GM18873 (cell line): ENCODE data around the gene ZFPM1.
"Not testable (repeated sequence)": the region's sequence is repeated elsewhere in the genome, so short reads cannot be mapped to it uniquely, and the experiment has no call there.

Experiments used
- ATAC-seq: cut with Tn5 transposase; IDR thresholded peaks from one replicate; pipeline ENCODE4 v1.9.1; 2021; ENCODE audit warnings: mild to moderate bottlenecking, moderate library complexity, moderate number of reproducible peaks; ENCODE audit not compliant: unreplicated experiment, low FRiP score

Gene ZFPM1

GRCh38 chr16:88464447-88465318 is 11.6 kb downstream of the ZFPM1 start:
- no peak for ATAC-seq

- no peak for ATAC-seq
These were observed 12.4 kb downstream of the ZFPM1 start for GRCh38 chr16:88465387-88465983.

DNA sequence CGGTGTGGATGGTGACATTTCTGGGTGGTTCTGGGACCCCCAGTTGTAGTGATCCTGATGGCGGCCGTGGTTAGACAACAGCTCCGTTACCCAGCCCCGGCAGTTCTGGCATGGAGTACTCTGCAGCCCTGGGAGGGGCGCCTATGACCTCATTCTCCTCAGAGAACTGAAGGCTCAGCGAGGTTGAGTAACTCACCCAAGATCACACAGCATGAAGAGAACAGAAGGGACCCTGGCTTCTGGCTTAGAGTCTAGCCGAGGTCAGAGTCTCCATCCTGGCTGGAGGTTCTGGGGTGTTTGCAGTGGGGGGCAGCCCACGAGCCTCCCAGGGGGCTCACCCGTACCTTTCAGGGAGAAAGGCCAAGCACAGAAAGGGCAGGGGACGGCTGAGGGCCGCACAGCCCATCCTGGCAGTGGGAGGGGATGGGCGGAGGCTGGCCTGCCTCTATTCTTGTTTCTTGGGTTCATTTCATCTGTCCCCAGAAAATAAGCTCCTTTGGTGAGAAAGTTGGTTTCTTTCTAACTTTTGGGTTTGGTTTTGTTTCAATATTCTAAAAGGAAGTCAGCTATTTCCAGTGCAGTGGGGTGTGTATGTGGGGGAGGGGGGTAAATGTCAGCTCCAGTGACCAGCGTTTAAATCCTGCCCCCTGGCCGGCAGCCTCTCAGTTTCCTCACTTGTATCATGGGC is 13.2 kb downstream of the ZFPM1 start:
- no peak for ATAC-seq

DNA sequence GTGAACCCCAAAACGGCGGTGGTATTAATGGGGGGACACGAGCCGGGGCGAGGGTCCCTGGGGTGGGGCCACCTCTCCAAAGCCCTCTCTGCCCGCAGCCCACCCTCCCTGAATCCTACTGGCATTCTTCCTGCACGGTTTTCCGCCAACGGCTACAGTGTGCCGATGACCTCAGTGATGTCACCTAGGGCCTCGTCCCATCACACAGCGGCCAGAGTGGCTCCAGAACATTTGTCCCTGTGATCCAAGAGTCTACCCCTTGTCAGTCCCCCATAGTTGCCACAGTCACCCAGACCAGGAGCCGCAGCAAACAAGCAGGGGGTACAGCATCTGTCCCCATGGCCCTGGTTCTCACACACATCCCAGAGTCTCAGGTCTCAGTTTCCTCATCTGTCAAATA is 13.9 kb downstream of the ZFPM1 start:
- ATAC-seq = no peak

DNA sequence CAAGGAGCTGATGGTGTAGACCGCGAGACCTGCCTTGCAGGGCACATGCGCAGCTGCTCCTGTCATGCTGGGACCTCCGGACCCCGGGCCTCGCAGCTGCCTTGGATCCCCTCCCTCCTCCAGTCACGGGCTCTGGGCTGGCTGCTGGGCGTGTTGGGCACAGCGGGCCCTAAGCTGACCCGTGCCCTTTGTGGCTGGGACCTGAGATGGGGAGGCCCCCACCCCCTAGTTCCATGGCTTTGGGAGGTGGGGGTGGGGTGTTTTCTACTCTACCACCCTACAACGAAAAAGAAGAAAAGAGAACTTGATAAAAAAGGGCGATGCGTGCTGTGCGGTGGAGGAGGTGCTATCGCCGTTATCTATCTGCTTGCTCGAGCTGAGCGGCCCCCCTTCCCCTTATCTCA is 14.5 kb downstream of the ZFPM1 start:
- ATAC-seq = no peak

GRCh38 chr16:88468275-88469129 is 15.4 kb downstream of the ZFPM1 start:
- no peak for ATAC-seq

- ATAC-seq = no peak
These were observed 16.7 kb downstream of the ZFPM1 start for GRCh38 chr16:88469615-88470395.

GRCh38 chr16:88470396-88470680 is 17.3 kb downstream of the ZFPM1 start:
- ATAC-seq = not testable (repeated sequence)

GRCh38 chr16:88470696-88471095 is 17.6 kb downstream of the ZFPM1 start:
- ATAC-seq = not testable (repeated sequence)

GRCh38 chr16:88471115-88471514 is 18.0 kb downstream of the ZFPM1 start:
- no peak for ATAC-seq

DNA sequence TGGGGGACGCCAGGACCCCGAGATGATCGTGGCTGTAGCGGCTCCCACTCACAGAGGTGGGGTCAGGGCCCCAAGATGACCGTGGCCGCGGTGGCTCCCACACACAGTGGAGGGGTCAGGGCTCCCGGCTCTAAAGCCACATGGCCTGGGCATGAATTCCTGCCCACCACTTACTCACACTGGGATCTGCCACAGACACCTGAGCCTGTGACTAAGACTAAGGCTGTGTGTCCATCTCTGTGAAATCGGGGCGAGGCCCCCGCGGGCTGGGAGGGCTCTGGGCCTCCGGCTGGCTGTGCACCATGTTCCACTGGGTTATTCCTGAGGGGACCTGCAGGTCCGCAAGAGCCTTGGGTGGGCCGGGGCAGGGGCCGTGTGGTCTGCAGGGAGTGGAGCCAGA is 18.5 kb downstream of the ZFPM1 start:
- no peak for ATAC-seq

DNA sequence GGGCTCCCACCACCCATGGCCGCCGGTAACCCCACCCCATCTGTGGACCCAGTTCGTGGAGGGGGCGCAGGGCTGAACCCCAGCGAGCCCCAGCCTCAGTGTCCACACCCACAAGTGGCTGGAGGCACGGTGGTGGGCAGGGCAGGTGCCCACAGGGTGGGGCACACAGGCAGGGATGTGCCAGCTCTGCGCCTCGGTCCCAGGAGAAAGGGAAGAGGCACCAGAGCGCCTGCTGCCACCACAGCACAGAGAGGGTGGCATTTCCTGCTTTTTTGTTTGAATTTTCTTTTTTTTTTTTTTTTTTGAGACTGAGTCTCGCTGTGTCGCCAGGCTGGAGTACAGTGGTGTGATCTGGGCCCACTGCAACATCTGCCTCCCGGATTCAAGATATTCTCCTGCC is 19.0 kb downstream of the ZFPM1 start:
- no peak for ATAC-seq

DNA sequence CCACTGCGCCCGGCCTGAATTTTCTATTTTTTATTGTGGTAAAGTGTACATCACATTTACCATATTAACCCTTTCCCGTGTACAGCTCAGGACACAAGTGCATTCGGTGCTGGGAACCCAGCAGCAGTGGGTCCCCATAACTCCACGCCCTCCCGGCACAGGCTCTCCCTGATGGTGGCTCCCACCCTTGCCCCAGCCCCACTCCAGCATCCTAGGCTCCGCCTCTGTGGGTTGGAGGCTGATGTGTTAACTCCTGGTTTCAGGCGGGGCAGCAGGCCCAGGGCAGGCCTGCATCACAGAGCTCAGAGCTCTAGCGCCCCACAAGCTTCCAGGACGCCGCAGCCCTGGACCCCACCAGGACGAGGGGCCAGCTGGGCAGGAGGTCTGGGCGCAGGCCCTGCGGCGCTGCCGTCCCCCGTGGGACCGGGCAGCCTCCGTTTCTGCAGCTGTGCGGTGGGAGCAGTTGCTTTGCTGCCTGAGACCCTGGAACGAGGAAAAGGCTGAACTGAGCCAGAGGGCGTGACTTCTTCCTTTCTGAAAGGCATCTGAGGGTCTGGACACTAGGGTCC is 19.6 kb downstream of the ZFPM1 start:
- ATAC-seq = no peak

DNA sequence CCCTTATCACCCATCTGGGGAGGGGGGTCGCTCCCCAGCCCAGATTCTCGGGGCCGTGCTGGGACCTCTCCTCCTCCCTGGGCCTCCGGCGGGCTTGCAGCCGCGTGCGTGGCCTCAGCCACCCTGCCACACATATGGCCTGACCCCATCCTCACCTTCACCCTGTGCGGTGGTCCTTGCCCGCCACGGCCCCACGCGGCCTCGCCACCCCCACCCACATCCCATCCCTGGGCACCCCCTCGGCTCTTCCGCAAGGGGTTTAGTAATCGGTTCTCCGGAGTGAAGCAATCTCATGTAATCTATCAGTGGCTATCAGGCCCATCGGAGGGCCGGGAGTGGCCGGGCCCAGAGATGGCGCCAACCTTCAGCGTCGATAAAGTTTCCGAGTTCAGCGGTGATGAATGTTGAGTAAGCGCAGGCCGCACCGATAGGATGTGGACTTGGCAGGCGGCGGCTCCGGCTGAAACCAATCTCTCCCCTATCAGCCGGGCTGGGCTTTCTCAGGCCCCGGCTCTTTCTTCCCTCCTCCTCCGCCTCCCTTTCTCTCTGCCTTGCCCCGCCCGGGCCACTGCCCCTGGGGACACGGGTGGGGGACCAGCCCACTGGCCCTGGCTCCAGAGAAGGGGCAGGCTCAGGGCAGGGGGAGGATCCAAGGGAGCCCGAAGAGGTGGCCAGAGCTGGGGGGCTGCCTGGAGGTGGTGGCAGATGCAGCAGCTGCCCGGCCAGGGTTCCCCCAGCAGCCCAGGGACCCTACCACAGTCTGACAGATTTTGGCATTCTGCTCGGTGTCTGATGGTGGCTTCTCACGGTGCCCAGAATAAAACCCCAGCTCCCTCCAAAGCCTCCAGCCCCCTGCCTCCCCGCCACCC is 20.8 kb downstream of the ZFPM1 start:
- ATAC-seq = no peak

GRCh38 chr16:88475037-88475436 is 22.0 kb downstream of the ZFPM1 start:
- ATAC-seq = no peak

- no peak for ATAC-seq
These were observed 23.1 kb downstream of the ZFPM1 start for GRCh38 chr16:88476203-88476602.

DNA sequence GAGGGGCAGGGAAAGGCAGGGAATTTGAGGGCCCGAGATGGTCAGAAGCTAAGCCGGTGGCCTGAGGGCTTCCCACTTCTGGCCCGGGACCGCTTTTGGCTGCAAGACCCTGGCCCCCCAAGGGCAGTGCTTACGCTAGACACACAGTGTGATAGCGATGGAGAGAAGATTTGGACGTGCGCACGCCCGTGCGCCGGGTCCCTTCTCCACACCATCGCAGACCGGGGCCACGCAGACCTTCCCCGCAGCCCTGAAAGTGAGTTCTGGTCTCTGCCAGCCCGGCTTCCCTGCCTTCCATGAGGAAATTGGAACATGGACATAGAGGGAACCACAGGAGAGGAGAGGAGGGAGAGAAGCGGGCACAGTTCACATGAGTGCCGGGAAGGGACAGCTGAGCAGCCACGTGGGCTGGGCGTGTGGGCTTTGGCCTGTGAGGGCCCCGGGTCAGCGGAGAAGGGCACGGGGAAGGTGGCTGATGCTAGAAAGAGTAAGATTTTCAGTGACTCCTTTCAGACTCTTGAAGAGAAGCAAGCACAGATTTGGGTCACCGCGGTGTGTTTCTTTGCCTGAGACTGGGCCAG is 23.8 kb downstream of the ZFPM1 start:
- no peak for ATAC-seq
